Lower lobe of right lung (tissue), 2 donors: ENCODE data around the gene CDC42BPB. TPM values are rescaled to one million over a fixed set of nuclear protein-coding genes. Genes with fewer than 3 reads are reported as not detected.

ENCODE experiments used
- ATAC-seq, 2 donors: fragments of 200-7000 bp; cut with Tn5 transposase; one replicate each; pipeline ENCODE4 v1.9.1; 2020 to 2022; ENCODE audit warnings: mild to moderate bottlenecking in 2 of 2, moderate library complexity in 2 of 2
- DNase-seq: peaks from one replicate; pipeline ENCODE4 v3.0.0-alpha.2; 2020
- H3K27ac ChIP-seq: fragments of 200-600 bp; one replicate; pipeline ENCODE4 v1.8.0; 2022
- H3K27me3 ChIP-seq: fragments of 200-600 bp; one replicate; pipeline ENCODE4 v1.8.0; 2022; ENCODE audit warnings: low read depth
- H3K36me3 ChIP-seq: fragments of 200-600 bp; one replicate; pipeline ENCODE4 v1.8.0; 2022; ENCODE audit warnings: mild to moderate bottlenecking
- H3K4me1 ChIP-seq: fragments of 200-600 bp; one replicate; pipeline ENCODE4 v1.8.0; 2022
- H3K4me3 ChIP-seq: fragments of 200-600 bp; one replicate; pipeline ENCODE4 v1.8.0; 2022; ENCODE audit warnings: mild to moderate bottlenecking
- H3K9me3 ChIP-seq: fragments of 200-600 bp; one replicate; pipeline ENCODE4 v1.8.0; 2022
- intact Hi-C: fragments of 100-400 bp; cut with DNase I; formaldehyde crosslinking; loops from one replicate; pipeline ENCODE4 v1.11.0; 2022
- total RNA-seq: library from RNA; stranded (reverse); fragmentation: NEBNext Ultra II Directional; extraction: Animal tissue kit (Norgen Biotek cat#: 25700); gene quantifications from one replicate; pipeline ENCODE4 v1.2.1, GENCODE V29; 2021
- TF ChIP-seq, protein P1 (sequence below): fragments of 200-600 bp; IDR thresholded peaks from one replicate; pipeline ENCODE4 v1.8.0; 2022; ENCODE audit warnings: antibody characterized with exemption, mild to moderate bottlenecking
- donor health status: DM: no; HTN: yes; CAD: no; lungs with severe emphysema.

The CDC42BPB gene
- total RNA-seq, 1 donor from 2014 or later = 114 TPM

DNA sequence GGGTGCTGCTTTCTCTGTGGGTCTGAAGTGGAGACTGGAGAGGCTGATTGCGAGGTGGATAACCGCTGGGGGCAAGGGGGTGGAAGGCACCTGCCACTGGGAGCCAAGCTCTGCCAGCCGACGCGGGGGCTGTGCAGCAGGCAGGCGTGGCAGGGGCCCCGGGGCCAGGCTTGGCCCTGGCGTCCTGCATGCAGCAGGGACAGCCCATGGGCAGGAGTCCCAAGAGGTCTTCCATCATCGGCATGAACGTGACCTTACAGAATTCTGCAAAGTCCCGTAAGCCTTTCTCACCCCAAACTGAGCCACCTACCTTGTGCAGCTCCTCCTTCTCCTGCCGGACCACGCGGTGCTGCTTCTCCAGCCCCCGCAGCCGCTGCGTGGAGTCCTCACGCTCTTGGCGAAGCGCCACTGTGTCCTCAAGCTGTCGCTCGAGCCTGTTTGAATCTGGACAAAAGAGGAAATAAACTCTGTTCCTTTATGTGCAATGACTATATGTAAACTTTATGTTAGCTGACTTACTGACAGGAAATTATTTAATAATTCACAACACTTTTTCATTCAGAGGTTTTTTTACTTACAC is 83.6 kb downstream of the CDC42BPB start:
- Histone ChIP-seq H3K4me3 (no peak overlapping the region), H3K4me1 (no peaks in the 10 kb centered on the region), H3K27ac (no peak overlapping the region), H3K36me3 (peaks cover 100% of the 10 kb centered on the region), H3K9me3 (no peaks in the 10 kb centered on the region), H3K27me3 (no peaks in the 10 kb centered on the region)
- DNase-seq (no peak), ATAC-seq (no peak)
- intact Hi-C loops = no loop called here
- TF ChIP-seq, protein P1, sequence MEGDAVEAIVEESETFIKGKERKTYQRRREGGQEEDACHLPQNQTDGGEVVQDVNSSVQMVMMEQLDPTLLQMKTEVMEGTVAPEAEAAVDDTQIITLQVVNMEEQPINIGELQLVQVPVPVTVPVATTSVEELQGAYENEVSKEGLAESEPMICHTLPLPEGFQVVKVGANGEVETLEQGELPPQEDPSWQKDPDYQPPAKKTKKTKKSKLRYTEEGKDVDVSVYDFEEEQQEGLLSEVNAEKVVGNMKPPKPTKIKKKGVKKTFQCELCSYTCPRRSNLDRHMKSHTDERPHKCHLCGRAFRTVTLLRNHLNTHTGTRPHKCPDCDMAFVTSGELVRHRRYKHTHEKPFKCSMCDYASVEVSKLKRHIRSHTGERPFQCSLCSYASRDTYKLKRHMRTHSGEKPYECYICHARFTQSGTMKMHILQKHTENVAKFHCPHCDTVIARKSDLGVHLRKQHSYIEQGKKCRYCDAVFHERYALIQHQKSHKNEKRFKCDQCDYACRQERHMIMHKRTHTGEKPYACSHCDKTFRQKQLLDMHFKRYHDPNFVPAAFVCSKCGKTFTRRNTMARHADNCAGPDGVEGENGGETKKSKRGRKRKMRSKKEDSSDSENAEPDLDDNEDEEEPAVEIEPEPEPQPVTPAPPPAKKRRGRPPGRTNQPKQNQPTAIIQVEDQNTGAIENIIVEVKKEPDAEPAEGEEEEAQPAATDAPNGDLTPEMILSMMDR = no peak

DNA sequence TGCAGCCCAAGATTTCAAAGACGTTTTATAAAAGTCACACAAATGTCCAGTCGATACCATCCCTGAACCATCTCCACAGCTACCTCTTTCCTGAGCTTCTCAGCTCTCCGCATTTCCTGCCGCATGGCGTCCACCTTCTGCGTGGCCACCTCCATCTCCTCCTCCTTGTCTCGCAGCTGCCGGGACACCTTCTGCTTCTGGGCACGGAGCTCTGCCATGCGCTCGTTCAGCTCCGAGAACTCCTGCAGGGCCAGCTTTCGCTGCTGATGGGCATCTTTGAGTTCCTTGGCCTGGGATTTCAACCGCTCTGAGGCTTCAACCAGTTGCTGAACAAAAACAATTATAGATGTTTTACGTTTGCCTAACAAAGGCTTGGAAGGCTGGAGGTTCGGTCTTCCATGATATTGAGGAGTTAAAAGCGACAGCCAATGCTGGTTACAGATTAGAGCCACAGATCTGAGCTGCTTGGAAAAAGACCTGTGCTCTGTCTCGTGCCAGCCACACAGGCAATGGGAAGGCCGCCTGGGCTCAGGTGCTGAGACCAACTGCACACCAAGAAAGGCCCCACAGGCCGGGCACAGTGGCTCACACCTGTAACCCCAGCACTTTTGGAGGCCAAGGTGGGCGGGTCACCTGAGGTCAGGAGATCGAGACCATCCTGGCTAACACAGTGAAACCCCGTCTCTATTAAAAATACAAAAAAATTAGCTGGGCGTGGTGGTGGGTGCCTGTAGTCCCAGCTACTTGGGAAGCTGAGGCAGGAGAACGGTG is 85.3 kb downstream of the CDC42BPB start:
- Histone ChIP-seq H3K27ac (no peak overlapping the region), H3K9me3 (no peaks in the 10 kb centered on the region), H3K27me3 (no peaks in the 10 kb centered on the region), H3K36me3 (peaks cover 100% of the 10 kb centered on the region), H3K4me3 (no peak overlapping the region), H3K4me1 (no peaks in the 10 kb centered on the region)
- TF ChIP-seq, protein P1 = no peak
- DNase-seq (no peak), ATAC-seq (no peak)
- intact Hi-C loops = no loop called here

DNA sequence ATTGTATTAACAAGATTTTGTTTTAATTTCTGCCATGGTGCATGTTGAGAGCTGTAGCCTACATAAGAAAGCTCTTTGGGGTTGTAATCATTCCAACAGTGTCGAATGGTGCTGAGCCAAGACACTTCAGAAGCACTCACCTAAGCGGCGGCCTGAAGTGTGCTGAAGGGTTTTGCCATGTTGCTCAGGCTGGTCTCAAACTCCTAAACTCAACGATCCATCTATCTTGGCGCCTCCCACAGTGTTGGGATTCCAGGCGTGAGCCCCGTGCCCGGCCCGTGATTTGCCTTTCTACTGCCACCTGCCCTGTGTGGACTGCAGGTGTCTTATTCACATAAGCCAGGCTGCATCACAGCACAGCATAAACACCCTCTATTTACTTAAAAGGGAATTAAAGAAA is 86.0 kb downstream of the CDC42BPB start:
- Histone ChIP-seq H3K4me3 (no peak overlapping the region), H3K4me1 (no peaks in the 10 kb centered on the region), H3K9me3 (no peaks in the 10 kb centered on the region), H3K36me3 (peaks cover 100% of the 10 kb centered on the region), H3K27ac (no peak overlapping the region), H3K27me3 (no peaks in the 10 kb centered on the region)
- TF ChIP-seq, protein P1 = no peak
- intact Hi-C loops = no loop called here
- ATAC-seq = peak; percentile 71 to 81
- no peak for DNase-seq

DNA sequence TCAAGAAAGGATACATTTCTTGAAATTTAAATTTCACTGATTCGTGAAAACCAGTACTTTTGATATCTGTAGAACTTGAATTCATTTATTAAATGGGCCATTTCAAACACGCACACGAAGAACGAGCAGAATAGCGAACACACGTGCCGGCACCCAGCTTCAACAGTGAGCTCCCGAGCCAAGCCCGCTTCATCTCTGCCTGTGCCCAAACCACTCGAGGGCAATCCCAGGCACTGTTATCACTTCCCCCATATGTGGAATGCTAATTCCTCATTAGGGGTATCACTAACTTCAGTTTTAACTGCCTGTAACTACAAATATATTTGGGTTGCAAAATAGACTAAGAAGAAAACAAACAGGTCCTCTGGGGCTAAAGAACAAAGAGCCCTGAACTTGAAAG is 86.9 kb downstream of the CDC42BPB start:
- TF ChIP-seq, protein P1 = no peak
- Histone ChIP-seq H3K4me3 (no peak overlapping the region), H3K4me1 (no peaks in the 10 kb centered on the region), H3K36me3 (peaks cover 100% of the 10 kb centered on the region), H3K27me3 (no peaks in the 10 kb centered on the region), H3K9me3 (no peaks in the 10 kb centered on the region), H3K27ac (no peak overlapping the region)
- no peak for ATAC-seq
- DNase-seq = no peak
- intact Hi-C loops = no loop called here

DNA sequence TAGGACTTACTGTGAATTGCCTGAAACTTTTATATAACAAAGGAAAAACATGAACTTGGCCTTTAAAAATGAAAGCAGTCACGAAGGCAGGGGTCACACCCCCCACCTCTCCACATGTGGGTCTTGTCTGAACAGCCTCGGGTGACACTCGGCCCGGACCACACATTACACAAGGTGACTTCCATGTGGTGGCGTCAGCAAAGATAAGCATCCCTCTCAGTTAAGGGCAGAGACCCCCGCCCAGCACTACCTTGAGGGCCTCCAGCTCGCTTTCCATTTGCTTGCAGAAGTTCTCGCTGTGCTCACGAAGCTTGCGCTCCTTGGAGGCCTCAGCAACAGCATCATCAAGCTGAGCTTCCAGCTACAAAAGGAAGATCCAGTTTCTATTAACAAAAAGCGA is 87.4 kb downstream of the CDC42BPB start:
- Histone ChIP-seq H3K36me3 (peaks cover 100% of the 10 kb centered on the region), H3K4me1 (no peaks in the 10 kb centered on the region), H3K27ac (no peak overlapping the region), H3K9me3 (no peaks in the 10 kb centered on the region), H3K4me3 (no peak overlapping the region), H3K27me3 (no peaks in the 10 kb centered on the region)
- DNase-seq (no peak), ATAC-seq (no peak)
- TF ChIP-seq, protein P1 = no peak
- intact Hi-C loops = no loop called here
